GM21423 (cell line): ENCODE measurements around the gene SEC16A.
A peak's percentile ranks its signal among the peaks of the same experiment; 100 is the strongest.
"Not testable (repeated sequence)": the region's sequence is repeated elsewhere in the genome, so short reads cannot be mapped to it uniquely, and the experiment has no call there.

Experiments used
- ATAC-seq: cut with Tn5 transposase; IDR thresholded peaks from one replicate; pipeline ENCODE4 v1.9.1; 2021; ENCODE audit warnings: mild to moderate bottlenecking, moderate library complexity; ENCODE audit not compliant: unreplicated experiment

Gene SEC16A

GRCh38 chr9:136426787-136427186, 56.1 kb downstream of the SEC16A start:
- ATAC-seq = no peak

- not testable (repeated sequence) for ATAC-seq
Observed at GRCh38 chr9:136425367-136425766, 57.5 kb downstream of the SEC16A start.

- no peak for ATAC-seq
Observed at GRCh38 chr9:136424750-136425362, 58.0 kb downstream of the SEC16A start.

GRCh38 chr9:136423432-136424146, 59.3 kb downstream of the SEC16A start:
- no peak for ATAC-seq

- no peak for ATAC-seq
Observed at GRCh38 chr9:136422876-136423275, 60.0 kb downstream of the SEC16A start.

GRCh38 chr9:136421791-136422190, 61.0 kb downstream of the SEC16A start:
- no peak for ATAC-seq

GRCh38 chr9:136419092-136419420, 63.8 kb downstream of the SEC16A start:
- no peak for ATAC-seq

- ATAC-seq = no peak
Observed at GRCh38 chr9:136418182-136419091, 64.4 kb downstream of the SEC16A start.

GRCh38 chr9:136416914-136417313, 65.9 kb downstream of the SEC16A start:
- ATAC-seq = no peak

- ATAC-seq = no peak
Observed at GRCh38 chr9:136416427-136416826, 66.4 kb downstream of the SEC16A start.

GRCh38 chr9:136412962-136413361, 69.9 kb downstream of the SEC16A start:
- no peak for ATAC-seq

GRCh38 chr9:136411378-136411777, 71.5 kb downstream of the SEC16A start:
- no peak for ATAC-seq

- peak; percentile 89 for ATAC-seq
Observed at GRCh38 chr9:136410500-136411287, 72.1 kb downstream of the SEC16A start, which contains the start of the genes ENTR1 and PMPCA. TSS of gene ENTR1 (minus strand) at chr9:136410614. CDS start at chr9:136410397, 217 bp downstream. TSS of gene PMPCA (plus strand) at chr9:136410658. CDS start at chr9:136410669, 11 bp downstream.

- ATAC-seq = peak; percentile 29
Observed at GRCh38 chr9:136409557-136410455, 73.0 kb downstream of the SEC16A start.

- ATAC-seq = no peak
Observed at GRCh38 chr9:136407911-136408310, 74.9 kb downstream of the SEC16A start.

GRCh38 chr9:136407061-136407460, 75.8 kb downstream of the SEC16A start:
- not testable (repeated sequence) for ATAC-seq

- ATAC-seq = not testable (repeated sequence)
Observed at GRCh38 chr9:136405904-136406303, 76.9 kb downstream of the SEC16A start.

- ATAC-seq = no peak
Observed at GRCh38 chr9:136405481-136405880, 77.4 kb downstream of the SEC16A start.

GRCh38 chr9:136404801-136405136, 78.1 kb downstream of the SEC16A start:
- ATAC-seq = no peak
